Prostate gland (tissue), 2 donors: ENCODE results near the gene PLAAT3. TPM values are rescaled to one million over a fixed set of nuclear protein-coding genes. Genes with fewer than 3 reads are reported as not detected.

Experiments used
- total RNA-seq, 2 donors: library from RNA; depleted of rRNA; stranded (reverse); fragments of >200 nt; gene quantifications; one replicate each; pipeline ENCODE4 v1.1.0, GENCODE V29; 2016

The PLAAT3 gene
- total RNA-seq, 2 donors from 2014 or later = 7.0 to 118 TPM

Other genes starting within 250 kb of the PLAAT3 start
- gene SLC22A9, start 244.6 kb downstream of the PLAAT3 start, total RNA-seq = not detected
- 10 to 100 TPM in 1 of 2 donors, not detected in 1; 25.7 TPM for gene PLAAT5, start 123.3 kb downstream of the PLAAT3 start, total RNA-seq
- gene LGALS12, start 108.3 kb downstream of the PLAAT3 start, total RNA-seq = not detected
- 10 to 100 TPM; 47.6 to 50.8 TPM for gene PLAAT4, start 77.6 kb downstream of the PLAAT3 start, total RNA-seq
- gene PLAAT2, start 51.1 kb downstream of the PLAAT3 start, total RNA-seq = 1 to 10 TPM in 1 of 2 donors, not detected in 1; 2.6 TPM
- 10 to 100 TPM; 46.7 to 64.3 TPM for gene ATL3, start 56.9 kb upstream of the PLAAT3 start, total RNA-seq
- gene RTN3, start 67.1 kb upstream of the PLAAT3 start, total RNA-seq = 10 to 100 TPM; 74.1 to 88.8 TPM
- gene ZFTA, start 154.3 kb upstream of the PLAAT3 start, total RNA-seq = 10 to 100 TPM; 13.9 to 32.7 TPM
- 10 to 100 TPM; 17.8 to 36.2 TPM for gene SPINDOC, start 199.0 kb upstream of the PLAAT3 start, total RNA-seq
- 10 to 100 TPM; 65.4 to 67.2 TPM for gene MARK2, start 224.7 kb upstream of the PLAAT3 start, total RNA-seq